DND-41 (cell line): ENCODE measurements around the gene CAV1.
"Not testable (repeated sequence)": the region's sequence is repeated elsewhere in the genome, so short reads cannot be mapped to it uniquely, and the experiment has no call there.

ENCODE experiments used
- ATAC-seq: fragments of 200-7000 bp; cut with Tn5 transposase; 3 replicates; pipeline ENCODE4 v1.9.1; 2021; ENCODE audit warnings: low read depth; ENCODE audit not compliant: insufficient read depth
- DNase-seq: peaks from one replicate; pipeline ENCODE4 v3.0.0-alpha.2; 2020
- H2AFZ ChIP-seq: 2 replicates; pipeline ENCODE4 v1.6.0; 2012; ENCODE audit warnings: low read depth, low read length
- H3K27ac ChIP-seq: 2 replicates; pipeline ENCODE4 v1.5.1; 2012; ENCODE audit warnings: low read length, inconsistent platforms
- H3K27me3 ChIP-seq: fragments of 200-600 bp; sonication (generic); 2 replicates; pipeline ENCODE4 v1.6.0; 2012; ENCODE audit warnings: low read length, mild to moderate bottlenecking, inconsistent platforms; ENCODE audit not compliant: insufficient read depth, poor library complexity
- H3K36me3 ChIP-seq: 2 replicates; pipeline ENCODE4 v1.5.1; 2012; ENCODE audit warnings: low read length, inconsistent platforms; ENCODE audit not compliant: insufficient read depth
- H3K4me1 ChIP-seq: 2 replicates; pipeline ENCODE4 v1.5.1; 2012; ENCODE audit warnings: mild to moderate bottlenecking, low read length; ENCODE audit not compliant: insufficient read depth
- H3K4me2 ChIP-seq: 2 replicates; pipeline ENCODE4 v1.6.0; 2012; ENCODE audit warnings: mild to moderate bottlenecking, moderate library complexity, low read length, inconsistent platforms; ENCODE audit not compliant: insufficient read depth
- H3K4me3 ChIP-seq, 2 experiments: fragments of 200-600 bp in 1 of 2; shearing (Covaris generic) in 1 of 2; 2 replicates each; pipeline ENCODE4 v1.5.1; 2012 to 2016; ENCODE audit warnings: inconsistent platforms in 2 of 2, low read length in 2 of 2, mild to moderate bottlenecking in 2 of 2, low read depth in 1 of 2, moderate library complexity in 1 of 2
- H3K79me2 ChIP-seq: 2 replicates; pipeline ENCODE4 v1.6.0; 2012; ENCODE audit warnings: low read length, inconsistent platforms; ENCODE audit not compliant: insufficient read depth
- H3K9ac ChIP-seq: 2 replicates; pipeline ENCODE4 v1.6.0; 2012; ENCODE audit warnings: low read depth, mild to moderate bottlenecking, inconsistent platforms, low read length, moderate library complexity
- H3K9me3 ChIP-seq: 2 replicates; pipeline ENCODE4 v1.5.1; 2012; ENCODE audit warnings: low read length, moderate library complexity, mild to moderate bottlenecking, inconsistent platforms; ENCODE audit not compliant: insufficient read depth, severe bottlenecking
- H4K20me1 ChIP-seq: 2 replicates; pipeline ENCODE4 v1.6.0; 2012; ENCODE audit warnings: low read length; ENCODE audit not compliant: insufficient read depth
- EZH2 ChIP-seq: IDR thresholded peaks from 3 replicates; pipeline ENCODE4 v1.6.1; 2012; ENCODE audit warnings: borderline replicate concordance, low read depth, mild to moderate bottlenecking, moderate library complexity, low read length, inconsistent platforms; ENCODE audit not compliant: severe bottlenecking
- TF ChIP-seq, protein P1 (sequence below): IDR thresholded peaks from 2 replicates; pipeline ENCODE4 v1.5.1; 2012; ENCODE audit warnings: borderline replicate concordance, low read length, moderate library complexity, mild to moderate bottlenecking; ENCODE audit not compliant: poor library complexity, severe bottlenecking; ENCODE audit errors: extremely low read depth

Gene CAV1

DNA sequence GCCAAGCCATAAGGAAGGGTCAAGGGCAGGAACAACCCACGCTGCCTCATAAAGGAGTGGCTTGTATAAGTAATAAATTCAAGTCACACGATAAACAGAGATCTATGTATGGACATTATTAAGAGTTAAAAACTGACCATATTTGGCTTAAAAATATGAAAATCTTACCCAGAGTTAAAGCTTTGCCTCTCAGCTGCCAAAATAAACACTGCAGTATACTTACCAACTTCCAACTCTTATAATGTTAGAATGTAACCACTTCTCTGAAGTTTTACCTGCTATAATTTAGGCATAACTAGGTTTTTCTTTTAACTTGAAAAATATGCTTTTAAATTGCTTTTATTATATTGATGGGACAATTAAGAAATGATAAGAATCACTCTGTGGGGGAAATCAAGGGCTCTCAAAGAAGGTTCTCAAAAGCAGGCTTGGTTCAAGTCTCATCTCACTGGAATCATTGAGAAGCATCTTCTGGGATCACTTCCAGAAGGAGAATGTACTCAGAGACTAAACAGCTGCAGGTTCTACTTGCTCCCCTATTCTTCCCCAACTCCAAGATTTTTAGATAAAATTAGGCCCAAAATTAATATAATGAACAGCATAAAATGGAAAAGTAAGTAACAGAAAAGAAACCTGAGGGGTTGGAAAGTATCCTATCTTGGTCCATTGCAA lies 41.4 kb upstream of the CAV1 start:
- Histone ChIP-seq H3K4me1 (no peaks in the 10 kb centered on the region), H2AFZ (no peak overlapping the region), H3K79me2 (no peaks in the 10 kb centered on the region), H3K4me2 (no peak overlapping the region), H3K9me3 (no peaks in the 10 kb centered on the region), H3K4me3 (no peak overlapping the region), H3K27me3 (peaks cover 13% of the 10 kb centered on the region), H3K36me3 (no peaks in the 10 kb centered on the region), H3K9ac (no peak overlapping the region), H3K27ac (no peak overlapping the region), H4K20me1 (no peaks in the 10 kb centered on the region)
- DNase-seq (no peak), ATAC-seq (no peak)
- TF ChIP-seq, protein P1, sequence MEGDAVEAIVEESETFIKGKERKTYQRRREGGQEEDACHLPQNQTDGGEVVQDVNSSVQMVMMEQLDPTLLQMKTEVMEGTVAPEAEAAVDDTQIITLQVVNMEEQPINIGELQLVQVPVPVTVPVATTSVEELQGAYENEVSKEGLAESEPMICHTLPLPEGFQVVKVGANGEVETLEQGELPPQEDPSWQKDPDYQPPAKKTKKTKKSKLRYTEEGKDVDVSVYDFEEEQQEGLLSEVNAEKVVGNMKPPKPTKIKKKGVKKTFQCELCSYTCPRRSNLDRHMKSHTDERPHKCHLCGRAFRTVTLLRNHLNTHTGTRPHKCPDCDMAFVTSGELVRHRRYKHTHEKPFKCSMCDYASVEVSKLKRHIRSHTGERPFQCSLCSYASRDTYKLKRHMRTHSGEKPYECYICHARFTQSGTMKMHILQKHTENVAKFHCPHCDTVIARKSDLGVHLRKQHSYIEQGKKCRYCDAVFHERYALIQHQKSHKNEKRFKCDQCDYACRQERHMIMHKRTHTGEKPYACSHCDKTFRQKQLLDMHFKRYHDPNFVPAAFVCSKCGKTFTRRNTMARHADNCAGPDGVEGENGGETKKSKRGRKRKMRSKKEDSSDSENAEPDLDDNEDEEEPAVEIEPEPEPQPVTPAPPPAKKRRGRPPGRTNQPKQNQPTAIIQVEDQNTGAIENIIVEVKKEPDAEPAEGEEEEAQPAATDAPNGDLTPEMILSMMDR: no peak
- no peak for TF ChIP-seq EZH2

DNA sequence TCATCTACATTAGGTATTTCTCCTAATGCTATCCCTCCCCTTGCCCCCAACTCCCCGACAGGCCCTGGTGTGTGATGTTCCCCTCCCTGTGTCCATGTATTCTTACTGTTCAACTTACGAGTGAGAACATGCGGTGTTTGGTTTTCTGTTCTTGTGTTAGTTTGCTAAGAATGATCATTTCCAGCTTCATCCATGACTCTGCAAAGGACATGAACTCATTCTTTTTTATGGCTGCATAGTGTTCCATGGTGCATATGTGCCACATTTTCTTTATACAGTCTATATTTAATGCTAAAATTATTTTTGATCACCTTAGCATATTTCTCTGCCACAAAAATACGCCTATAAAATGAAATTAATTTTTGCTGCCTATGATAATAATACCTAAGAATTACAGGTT lies 40.4 kb upstream of the CAV1 start:
- H3K4me2 ChIP-seq, H2AFZ ChIP-seq, ATAC-seq, H3K36me3 ChIP-seq, H3K9me3 ChIP-seq, H3K27ac ChIP-seq, H3K9ac ChIP-seq, H3K4me1 ChIP-seq, H4K20me1 ChIP-seq, DNase-seq, H3K4me3 ChIP-seq, H3K79me2 ChIP-seq: not testable (repeated sequence)
- peaks cover 13% of the 10 kb centered on the region for H3K27me3 ChIP-seq

DNA sequence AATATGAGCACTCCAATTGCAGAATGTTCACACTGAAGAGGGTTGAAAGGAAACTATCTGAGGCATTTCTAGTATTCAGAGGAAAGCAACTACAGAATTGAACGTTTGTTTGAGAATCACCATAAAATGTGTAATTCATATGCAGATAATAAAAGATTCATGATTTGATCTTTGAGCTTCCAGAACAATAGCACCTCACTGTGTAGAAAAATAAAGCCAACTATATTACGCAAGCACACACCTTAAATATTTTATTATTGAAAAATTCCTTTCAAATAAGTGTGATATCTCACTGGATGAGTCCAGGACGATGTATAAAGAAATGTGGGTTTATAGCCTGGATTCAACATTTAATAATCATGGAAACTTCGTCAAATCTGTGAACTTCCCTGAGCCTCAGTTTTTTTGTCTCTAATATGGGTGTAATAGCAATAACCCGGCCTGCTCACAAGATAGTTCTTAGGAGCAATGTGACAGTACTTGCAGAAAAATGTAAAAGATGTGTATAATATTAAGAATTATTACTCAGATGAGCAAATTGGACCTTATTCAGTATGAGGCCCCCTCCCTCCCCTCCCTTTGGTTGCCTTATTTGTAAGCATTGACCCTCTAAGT lies 36.8 kb upstream of the CAV1 start:
- no peak overlapping the region for H3K27ac ChIP-seq
- H3K9me3 ChIP-seq: no peaks in the 10 kb centered on the region
- H2AFZ ChIP-seq: no peak overlapping the region
- ATAC-seq (no peak), DNase-seq (no peak)
- H3K27me3 ChIP-seq: peaks cover 7% of the 10 kb centered on the region
- H4K20me1 ChIP-seq: no peaks in the 10 kb centered on the region
- TF ChIP-seq, protein P1: no peak
- no peak for TF ChIP-seq EZH2
- H3K4me3 ChIP-seq: no peak overlapping the region
- no peaks in the 10 kb centered on the region for H3K79me2 ChIP-seq
- no peak overlapping the region for H3K9ac ChIP-seq
- no peaks in the 10 kb centered on the region for H3K4me1 ChIP-seq
- H3K36me3 ChIP-seq: no peaks in the 10 kb centered on the region
- no peak overlapping the region for H3K4me2 ChIP-seq

DNA sequence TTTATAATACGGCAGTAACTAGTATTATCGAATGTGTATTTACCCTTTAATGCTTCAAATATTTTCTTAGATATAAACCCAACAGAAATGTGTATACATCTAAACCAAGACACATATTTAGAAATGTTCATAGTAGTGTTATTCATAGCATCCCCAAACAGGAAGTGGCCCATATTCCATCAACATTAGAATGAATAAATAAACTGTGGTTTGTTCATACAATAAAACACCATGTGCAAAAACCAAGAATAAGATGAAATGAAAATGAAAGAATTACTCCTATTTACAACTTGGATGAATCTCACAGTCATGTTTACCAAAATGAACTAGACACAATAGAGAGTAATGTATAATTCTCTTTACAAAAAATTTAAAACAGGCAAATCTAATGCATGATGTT lies 34.5 kb upstream of the CAV1 start:
- no peak overlapping the region for H3K9ac ChIP-seq
- TF ChIP-seq EZH2: no peak
- TF ChIP-seq, protein P1: no peak
- H3K4me2 ChIP-seq: no peak overlapping the region
- H3K79me2 ChIP-seq: no peaks in the 10 kb centered on the region
- H3K27ac ChIP-seq: no peak overlapping the region
- no peaks in the 10 kb centered on the region for H4K20me1 ChIP-seq
- H3K27me3 ChIP-seq: peaks cover 7% of the 10 kb centered on the region
- ATAC-seq: no peak
- H2AFZ ChIP-seq: no peak overlapping the region
- no peaks in the 10 kb centered on the region for H3K4me1 ChIP-seq
- H3K4me3 ChIP-seq: no peak overlapping the region
- H3K9me3 ChIP-seq: no peaks in the 10 kb centered on the region
- no peak for DNase-seq
- H3K36me3 ChIP-seq: no peaks in the 10 kb centered on the region
